COLO829 (cell line): ENCODE data around the gene SCG3.
"Not testable (repeated sequence)": the region's sequence is repeated elsewhere in the genome, so short reads cannot be mapped to it uniquely, and the experiment has no call there.

ENCODE experiments used
- DNase-seq: peaks from one replicate; pipeline ENCODE4 v3.0.0; 2012; ENCODE audit warnings: low spot score

SCG3 gene

DNA sequence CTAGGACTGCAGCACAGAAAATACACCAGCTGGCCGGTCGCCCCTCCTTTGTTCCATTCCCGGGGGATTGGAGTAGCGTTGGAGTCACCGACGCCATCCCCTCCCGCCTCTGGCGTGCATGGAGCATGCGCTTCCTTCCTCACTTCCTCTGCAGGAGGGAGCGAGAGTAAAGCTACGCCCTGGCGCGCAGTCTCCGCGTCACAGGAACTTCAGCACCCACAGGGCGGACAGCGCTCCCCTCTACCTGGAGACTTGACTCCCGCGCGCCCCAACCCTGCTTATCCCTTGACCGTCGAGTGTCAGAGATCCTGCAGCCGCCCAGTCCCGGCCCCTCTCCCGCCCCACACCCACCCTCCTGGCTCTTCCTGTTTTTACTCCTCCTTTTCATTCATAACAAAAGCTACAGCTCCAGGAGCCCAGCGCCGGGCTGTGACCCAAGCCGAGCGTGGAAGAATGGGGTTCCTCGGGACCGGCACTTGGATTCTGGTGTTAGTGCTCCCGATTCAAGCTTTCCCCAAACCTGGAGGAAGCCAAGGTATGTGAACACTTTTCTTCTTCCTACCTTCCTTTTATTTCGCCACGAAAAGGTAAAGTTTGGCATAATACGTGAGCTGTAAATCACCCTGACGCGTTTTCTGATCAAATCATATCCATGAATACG lies at the start of gene SCG3:
SCG3 (plus strand) TSS at position 201 of the 661 bp plus-strand sequence; CDS start at position 454, 253 bp downstream.
- DNase-seq = peak; percentile 11

DNA sequence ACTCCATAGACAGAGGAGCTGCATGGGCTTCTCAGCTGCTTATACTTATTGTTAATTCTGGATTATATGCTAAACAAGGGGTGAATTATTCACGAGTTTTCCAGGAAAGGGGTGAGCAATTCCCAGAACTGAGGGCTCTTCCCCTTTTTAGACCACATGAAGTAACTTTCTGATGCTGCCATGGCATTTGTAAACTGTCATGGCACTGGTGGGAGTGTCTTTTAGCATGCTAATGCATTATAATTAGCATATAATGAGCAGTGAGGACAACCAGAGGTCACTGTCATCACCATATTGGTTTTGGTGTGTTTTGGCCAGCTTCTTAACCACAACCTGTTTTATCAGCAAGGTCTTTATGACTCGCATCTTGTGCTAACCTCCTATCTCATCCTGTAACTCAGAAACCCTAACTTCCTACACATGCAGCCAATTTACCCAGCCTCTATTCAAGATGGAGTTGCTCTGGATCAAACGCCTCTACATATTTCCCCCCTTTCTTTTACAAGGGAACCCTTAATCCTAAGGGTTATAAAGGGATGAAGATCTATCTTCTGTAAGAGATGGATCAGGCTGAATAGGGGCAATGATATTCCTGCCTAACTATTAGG lies 46.6 kb upstream of the SCG3 start:
- no peak for DNase-seq

DNA sequence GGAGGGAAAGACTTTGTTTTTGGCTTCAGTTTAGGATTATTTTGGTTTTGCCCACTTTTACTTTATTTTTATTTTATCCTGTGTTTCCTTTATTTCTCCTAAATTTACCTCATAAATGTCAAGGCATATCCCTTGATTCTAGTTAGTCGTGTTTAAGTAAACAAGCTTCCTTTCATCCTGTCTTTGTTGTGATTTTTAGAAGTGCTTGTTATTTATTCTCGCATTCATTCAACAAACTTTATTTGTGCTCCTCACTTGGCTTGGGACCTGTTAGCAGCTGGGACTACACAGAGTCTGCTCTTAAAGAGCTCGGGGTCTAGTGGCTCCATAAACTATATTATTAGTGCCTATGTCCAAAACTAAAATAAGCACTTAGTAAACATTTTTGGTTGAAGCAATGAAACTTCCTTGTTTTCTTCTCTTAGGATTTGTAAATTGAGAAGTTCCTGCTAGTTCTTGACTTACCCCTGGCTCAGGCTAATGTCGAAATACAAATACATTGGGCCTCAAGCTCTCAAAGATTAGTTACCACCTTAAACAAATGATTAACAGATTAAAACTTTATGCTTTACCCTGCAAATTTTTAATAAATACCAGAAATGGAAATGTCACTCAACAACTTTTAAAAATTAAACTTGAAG lies 39.7 kb upstream of the SCG3 start:
- no peak for DNase-seq

DNA sequence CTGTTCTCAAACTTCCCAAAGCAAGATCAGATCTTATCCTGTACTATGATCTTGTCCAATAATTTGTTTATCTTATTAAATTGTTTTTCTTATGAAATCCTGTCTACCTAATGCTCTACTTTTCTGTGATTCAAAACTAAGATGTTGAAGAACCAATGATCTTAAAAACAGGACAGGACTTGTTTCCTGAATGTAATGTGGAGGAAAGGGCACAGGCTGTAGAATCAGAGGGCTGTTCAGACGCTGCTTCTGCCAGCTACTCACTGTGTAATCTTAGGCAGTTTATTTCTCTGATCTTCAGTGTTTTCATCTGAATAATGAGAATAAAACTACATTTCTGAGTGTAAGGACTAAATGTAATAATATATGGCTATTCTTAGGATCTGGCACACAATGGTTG lies 38.6 kb upstream of the SCG3 start:
- no peak for DNase-seq

DNA sequence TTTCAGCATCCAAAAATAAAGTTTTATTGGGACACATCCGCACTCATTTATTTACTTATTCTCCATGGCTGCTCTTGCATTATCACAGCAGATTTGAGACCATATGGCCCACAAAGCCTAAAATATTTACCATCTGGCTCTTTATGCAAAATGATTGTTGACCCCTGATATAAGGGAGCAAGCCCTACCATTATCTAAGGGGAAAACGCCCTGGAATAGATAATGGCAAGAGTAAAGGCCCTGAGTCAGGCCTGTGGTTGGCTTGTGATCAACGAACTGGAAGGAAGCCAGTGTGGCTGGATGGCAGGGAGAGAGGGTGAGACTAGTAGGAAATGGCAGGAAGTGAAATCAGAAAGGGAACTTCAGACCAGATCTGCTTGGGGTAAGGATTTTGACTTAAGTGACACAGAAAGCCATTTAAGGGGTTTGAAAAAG lies 34.2 kb upstream of the SCG3 start:
- peak; percentile 16 for DNase-seq

DNA sequence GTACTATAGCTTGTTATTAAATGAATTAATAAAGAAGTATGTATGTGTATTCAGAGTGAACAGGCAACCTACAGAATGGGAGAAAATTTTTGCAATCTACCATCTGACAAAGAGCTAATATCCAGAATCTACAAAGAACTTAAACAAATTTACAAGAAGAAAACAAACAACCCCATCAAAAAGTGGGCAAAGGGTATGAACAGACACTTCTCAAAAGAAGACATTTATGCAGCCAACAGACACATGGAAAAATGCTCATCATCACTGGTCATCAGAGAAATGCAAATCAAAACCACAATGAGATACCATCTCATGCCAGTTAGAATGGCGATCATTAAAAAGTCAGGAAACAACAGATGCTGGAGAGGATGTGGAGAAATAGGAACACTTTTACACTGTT lies 33.2 kb upstream of the SCG3 start:
- not testable (repeated sequence) for DNase-seq

DNA sequence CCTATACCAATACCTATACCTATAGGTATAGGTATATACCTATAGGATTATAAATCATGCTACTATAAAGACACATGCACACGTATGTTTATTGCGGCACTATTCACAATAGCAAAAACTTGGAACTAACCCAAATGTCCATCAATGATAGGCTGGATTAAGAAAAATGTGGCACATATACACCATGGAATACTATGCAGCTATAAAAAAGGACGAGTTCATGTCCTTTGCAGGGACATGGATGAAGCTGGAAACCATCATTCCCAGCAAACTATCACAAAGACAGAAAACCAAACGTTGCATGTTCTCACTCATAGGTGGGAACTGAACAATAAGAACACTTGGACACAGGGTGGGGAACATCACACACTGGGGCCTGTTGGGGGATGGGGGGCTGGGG lies 32.7 kb upstream of the SCG3 start:
- DNase-seq = not testable (repeated sequence)

DNA sequence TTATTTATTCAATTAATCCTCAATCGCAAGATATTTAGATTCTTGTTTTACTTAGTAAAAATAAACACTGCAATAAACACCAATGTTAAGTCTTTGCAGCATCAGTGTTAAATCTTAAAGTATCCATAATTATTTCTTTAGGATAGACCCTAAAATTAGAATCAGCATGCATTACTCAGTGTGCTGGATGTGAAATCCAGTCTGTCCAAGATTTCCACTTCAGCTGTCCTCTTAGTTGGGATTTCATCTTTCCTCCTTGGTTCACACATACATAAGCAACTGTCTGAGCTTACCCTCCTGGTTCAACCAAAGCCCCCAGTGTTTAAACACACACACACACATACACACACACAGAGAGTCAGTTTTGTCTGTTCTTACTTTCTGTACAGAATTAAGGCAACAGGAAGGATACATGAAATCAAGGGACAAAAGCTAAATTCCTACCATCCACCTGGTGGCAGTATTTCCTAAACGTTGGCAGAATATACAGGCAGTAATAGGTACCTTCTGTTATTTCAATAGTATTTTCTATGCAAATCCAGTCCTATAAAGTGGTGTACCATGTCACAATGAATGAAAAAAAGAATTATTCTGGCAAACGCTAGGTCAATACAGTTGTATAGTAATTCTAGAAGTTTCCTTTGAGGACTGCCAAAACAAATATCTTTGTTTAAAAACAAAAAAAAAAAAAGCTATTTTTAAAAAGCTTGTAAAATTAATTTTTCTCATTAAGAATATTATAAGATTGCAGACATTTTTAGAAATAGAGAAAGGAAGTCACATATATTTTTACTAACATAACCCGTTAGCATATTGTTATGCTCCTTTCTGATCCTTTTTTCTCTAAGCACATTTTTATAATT lies 31.4 kb upstream of the SCG3 start:
- DNase-seq = peak; percentile 48

DNA sequence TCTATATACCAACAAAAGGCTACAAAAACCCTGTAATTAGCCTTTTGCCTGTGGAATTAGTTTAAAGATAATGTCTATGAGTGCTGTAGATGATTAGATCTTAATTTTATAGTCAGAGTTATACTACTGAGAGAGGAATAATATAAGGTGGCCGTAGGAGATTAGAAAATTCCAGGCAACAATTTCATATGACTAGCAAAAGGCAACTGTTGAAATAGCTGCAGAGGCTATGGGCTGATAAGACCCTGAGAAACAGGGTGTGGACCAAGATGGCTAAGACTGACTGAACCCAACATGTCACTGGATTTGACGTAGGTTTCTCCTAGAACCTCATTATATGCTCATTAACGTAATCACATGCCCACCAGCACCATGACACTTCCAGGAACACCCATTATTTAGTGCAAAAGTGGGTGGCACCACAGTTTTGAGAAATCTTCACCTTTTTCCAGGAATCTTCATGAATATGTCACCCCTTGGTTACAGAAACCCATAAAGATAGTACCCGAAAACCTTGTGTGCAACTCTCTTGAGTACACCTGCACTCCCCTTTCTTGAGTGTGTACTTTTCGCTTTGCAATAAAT lies 29.1 kb upstream of the SCG3 start:
- DNase-seq = no peak

DNA sequence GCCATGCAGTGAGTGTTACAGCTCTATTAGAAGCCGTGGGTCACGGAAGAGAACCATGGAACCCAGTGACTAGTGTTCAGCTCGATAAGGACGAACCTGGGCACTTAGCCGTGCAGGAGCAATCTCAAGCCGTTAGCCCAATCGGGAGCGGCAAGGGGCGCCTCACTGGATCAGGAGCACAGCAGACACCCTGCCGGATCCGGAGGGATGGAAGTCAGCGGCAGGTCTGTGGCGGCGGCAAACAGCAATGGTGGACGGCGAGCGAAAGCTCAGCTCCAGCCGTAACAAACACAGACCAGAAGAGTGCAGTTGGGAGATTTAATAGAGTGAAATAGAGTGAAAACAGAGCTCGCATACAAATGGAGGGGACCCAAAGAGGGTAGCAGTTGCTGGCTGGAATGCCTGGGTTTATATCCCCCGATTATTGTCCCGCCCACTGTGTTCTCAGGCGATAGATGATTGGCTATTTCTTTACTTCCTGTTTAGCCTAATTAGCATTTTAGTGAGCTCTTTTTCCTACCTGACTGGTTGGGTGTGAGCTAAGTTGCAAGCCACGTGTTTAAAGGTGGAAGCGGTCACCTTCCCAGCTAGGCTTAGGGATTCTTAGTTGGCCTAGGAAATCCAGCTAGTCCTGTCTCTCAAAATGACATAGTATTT lies 25.8 kb upstream of the SCG3 start:
- DNase-seq = not testable (repeated sequence)

DNA sequence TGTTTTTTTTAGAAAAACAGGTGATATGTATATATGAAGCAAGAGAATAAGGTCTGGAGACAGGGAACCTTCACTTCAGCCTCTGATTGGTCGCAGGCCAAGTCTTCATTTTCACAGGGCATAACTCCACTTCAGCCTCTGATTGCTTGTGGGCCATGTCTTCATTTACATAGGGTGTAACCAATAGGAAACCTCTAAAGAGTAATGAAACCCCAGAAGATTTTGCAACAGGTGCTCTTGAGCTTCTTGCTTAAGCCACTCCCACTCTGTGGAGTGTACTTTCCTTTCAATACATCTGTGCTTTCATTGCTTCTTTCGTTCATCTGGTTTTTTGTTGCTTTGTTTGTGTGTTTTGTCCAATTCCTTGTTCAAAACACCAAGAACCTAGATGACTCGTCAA lies 22.6 kb upstream of the SCG3 start:
- no peak for DNase-seq

DNA sequence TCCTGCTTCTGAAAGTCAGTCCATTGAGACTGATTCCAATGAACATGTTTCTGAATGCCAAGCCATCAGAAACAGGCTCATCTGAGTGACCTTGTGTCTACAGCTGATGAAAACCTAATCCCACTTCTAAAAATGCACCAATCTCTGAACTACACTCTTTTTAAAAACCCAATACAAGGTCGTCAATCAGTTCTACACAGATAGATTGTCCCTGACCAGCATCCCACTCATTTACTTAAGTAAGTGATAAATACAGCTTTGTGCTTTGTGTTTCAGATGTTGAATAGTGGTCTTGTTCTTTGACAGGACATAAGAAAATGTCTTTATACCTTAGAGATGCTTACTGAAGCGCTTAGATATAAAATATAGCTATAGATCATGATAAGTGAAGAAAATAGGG lies 20.2 kb upstream of the SCG3 start:
- DNase-seq = no peak

DNA sequence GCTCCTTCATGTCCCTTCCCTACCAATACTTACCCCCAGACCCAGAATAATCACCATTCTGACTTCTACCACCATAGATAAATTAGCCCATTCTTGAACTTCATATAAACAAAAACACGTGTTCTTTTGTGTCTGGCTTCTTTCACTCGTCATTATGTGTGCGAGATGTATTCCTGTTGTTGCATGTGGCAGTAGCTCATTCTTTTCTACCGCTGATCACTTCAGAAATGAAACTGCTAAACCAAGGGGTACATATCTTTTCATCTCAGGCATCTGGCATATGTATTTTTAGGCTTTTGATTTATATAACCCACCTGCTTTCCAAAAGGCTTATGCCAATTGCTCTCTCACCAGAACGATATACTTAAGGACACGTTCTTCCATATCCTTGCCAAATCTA lies 13.8 kb upstream of the SCG3 start:
- no peak for DNase-seq

DNA sequence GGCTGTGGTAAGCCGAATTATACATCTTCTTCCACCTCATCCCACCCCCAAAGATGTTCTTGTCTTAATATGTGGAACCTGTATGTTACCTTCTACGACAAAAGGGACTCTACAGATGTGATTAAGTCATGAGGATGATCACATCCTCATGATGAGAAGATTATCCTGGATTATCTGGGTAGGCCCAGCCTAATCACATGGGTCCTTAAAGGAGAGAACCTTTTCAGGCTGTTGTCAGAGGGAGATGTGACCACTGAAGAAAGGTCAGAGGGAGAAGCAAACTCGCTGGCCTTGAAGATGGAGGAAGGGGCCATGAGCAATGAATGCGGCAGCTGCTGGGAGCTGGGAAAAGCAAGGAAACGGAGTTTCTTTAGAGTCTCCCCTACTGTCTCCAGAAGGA lies 12.9 kb upstream of the SCG3 start:
- DNase-seq = no peak

DNA sequence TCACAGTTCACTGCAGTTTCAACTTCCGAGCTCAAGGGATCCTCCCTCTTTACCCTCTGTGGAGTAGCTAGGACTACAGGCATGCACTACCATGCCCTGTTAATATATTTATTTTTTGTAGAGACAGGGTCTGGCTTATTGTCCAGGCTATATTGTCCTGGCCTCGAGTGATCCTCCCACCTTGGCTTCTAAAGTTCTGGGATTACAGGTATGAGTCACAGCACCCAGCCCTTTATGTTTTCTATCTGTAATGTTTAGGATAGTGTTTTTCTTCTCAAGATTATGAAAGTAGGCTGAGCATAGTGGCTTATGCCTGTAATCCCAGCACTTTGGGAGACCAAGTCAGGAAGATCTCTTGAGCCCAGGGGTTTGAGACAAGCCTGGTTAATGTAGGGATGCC lies 11.9 kb upstream of the SCG3 start:
- no peak for DNase-seq

DNA sequence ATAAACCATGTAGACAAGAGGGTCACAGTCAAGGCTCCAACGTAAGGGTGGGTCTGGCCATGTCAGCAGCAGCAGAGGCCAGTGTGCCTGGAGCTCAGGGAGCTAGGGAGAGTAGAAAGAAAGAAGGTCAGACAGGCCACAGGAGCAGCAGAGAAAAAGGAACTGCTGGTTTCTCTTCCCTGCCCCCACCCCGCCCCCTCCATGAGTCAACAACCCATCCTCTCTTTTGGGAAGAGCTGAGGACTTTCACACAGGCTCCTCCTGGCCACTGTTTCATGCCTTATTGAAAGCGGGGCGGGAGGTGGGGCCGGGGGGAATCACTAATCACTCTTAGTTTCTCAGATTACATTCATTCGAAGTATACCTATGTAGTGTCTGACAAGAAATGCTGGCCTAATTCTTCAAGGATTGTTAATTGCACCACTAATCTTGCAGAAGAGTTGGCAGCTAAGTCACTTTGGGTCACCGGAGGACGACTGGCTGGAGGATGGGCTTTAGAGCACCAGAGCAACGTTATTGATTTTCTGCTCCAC lies 9.1 kb upstream of the SCG3 start:
- no peak for DNase-seq

DNA sequence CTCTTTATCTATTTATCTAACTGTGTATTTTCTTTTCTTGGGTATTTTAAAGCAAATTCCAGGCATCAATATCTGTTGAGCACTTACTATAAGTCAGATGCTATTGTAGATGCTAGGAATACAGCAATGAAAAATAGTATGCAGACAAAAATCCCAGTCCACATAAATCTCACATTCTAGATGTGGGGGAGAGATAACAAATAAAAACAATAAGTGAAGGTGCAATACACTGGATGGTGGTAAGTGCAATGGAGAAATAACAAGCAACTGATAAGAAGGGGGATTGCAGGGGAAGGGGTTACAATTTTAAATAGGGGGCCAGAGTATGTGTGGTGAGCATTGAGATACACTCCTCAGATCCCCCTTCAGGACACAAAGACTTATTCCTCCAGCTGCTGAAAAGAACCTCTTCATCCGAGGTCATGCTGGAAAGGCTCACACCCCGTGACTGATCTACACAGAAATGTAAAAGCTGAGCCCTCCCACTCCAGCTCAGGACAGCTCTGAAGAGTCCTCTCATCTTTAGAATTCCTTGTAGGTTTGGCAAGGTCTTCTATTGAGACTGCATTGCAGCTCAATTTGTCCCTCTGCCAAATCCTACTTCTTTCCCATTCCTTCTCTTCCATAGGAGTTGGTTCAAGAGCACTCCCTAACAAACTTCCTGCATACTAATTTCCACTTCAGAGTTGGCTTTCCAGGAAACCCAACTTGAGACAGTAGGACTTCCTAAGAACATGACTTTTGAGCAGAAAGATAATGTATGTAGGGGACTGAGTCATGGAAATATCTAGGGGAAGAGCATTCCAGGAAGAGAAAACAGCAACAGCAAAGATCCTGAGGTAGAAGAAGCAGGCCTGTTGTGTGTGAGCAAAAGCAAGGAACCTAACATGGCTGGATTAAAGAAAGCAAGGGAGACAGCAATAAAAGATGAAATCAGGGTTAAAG lies 8.1 kb upstream of the SCG3 start:
- no peak for DNase-seq

DNA sequence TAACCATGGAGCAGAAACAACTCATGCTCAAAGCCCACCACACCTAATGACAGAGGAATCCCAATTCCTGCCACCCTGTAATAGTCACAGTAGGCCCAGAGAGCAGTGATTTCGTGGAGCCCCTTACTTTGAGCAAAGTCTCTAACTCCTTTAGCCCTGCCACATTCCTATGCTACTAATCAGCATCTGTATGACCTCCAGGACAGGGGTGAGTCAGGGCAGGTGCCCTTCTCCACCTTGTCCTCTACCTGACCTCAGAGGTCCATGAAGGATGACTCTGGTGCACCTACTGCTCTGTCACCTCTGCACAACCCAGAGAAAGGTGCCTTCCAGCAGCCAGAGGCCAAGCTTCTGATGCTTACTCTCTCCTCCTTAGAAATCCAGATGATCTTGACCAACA lies 6.1 kb upstream of the SCG3 start:
- DNase-seq = no peak

DNA sequence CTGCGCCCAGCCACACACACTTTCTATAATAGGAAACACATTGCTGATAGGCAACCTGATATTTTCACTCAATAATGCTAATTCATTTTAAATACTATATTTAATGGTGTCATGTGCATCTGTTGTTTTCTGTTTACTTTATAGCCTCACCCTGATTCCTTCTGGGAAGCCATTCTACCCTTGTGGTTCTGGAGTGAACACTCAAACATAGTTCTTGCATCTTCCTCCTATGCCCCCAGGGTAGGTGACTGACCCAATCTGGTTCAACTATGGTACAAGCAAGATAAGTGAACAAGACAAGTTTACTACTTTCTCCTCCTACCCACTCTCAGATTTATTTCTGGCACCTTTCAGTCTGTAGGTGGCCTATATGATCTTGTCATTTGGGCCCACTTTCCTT lies 4.3 kb upstream of the SCG3 start:
- DNase-seq = no peak

DNA sequence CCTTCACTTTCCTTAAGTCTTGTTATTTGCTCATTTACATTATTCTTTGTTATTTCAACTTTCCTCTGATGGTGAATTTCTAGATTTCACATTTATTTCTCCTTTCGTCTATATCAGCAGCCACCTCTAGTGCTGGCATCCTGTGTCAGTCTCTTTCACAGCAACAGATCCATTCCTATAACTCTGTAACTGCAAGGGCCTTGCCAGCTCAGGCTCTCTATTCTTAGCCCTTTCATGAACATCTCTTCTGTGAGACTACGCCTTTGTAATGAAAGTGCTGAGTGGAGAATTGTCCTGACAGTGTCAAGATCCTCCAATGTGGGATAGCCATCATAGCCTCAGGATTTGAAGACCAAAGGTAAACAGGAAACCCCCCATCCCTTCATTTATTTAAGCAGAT lies 3.9 kb upstream of the SCG3 start:
- DNase-seq = no peak
